Uterus (tissue), 2 donors: ENCODE data around the gene UBE2D1.

Experiments used
- POLR2A ChIP-seq, 2 donors: fragments of 450-650 bp; IDR thresholded peaks; one replicate each; pipeline ENCODE4 v1.6.1; 2016; ENCODE audit warnings: antibody characterized with exemption in 2 of 2, mild to moderate bottlenecking in 1 of 2, moderate library complexity in 1 of 2
- TF ChIP-seq, protein P1 (sequence below), 4 experiments: fragments of 200-600 bp in 2 of 4; fragments of 450-650 bp in 2 of 4; sonication (generic) in 2 of 4; IDR thresholded peaks; one replicate each; pipeline ENCODE4 v1.5.1; 2016 to 2019; ENCODE audit warnings: antibody characterized with exemption in 4 of 4, mild to moderate bottlenecking in 2 of 4, moderate library complexity in 1 of 4

DNA sequence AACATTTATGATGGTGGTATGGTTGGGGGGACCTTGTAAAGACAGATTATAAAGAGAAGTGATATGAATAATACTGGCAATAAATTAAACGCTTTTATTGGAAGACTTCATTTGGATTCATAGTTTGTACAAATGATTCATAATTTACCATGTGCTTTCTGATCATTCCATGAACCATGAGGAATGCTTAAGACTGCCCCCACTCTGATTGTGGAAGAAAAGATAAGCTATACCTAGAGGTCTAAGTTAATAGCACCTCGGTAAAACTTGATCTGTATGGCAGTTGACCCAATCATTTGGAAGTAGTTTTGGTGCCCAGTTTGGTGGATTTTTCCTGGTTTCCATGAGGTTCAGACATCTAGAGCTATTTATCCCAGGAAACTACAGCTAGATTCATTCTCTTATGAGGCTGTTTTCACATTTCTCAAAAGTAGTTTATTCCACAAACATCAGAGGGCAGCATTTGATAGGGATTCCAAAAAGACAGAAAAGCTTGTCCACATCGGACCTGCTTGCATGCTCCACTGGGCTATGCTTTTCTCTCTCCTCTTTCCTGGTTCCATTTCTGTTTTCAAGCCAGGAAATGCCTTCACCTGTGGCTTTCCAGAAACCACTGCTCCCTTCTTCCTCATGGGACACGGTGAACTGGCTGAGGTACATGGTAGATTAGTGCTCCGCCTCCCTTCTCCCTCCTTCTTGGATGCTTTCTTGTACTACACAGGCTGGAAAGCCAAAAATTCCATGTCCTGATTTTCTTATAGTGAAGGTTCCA, 79.7 kb downstream of the UBE2D1 start:
- TF ChIP-seq, protein P1, sequence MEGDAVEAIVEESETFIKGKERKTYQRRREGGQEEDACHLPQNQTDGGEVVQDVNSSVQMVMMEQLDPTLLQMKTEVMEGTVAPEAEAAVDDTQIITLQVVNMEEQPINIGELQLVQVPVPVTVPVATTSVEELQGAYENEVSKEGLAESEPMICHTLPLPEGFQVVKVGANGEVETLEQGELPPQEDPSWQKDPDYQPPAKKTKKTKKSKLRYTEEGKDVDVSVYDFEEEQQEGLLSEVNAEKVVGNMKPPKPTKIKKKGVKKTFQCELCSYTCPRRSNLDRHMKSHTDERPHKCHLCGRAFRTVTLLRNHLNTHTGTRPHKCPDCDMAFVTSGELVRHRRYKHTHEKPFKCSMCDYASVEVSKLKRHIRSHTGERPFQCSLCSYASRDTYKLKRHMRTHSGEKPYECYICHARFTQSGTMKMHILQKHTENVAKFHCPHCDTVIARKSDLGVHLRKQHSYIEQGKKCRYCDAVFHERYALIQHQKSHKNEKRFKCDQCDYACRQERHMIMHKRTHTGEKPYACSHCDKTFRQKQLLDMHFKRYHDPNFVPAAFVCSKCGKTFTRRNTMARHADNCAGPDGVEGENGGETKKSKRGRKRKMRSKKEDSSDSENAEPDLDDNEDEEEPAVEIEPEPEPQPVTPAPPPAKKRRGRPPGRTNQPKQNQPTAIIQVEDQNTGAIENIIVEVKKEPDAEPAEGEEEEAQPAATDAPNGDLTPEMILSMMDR (IDR thresholded peaks at IDR 0.05) = peak in 1 of 4 experiments; percentile 43
- no peak for TF ChIP-seq POLR2A (IDR thresholded peaks at IDR 0.05)
